CD4-positive, alpha-beta T cell treated with Interleukin-15 for 4 hours (primary cell): Measurements from ENCODE around the gene SGPL1.
"Not testable (repeated sequence)": the region's sequence is repeated elsewhere in the genome, so short reads cannot be mapped to it uniquely, and the experiment has no call there.

Source experiments
- DNase-seq: peaks from one replicate; pipeline ENCODE4 v3.0.0-alpha.2; 2020; ENCODE audit warnings: low spot score

Gene SGPL1

DNA sequence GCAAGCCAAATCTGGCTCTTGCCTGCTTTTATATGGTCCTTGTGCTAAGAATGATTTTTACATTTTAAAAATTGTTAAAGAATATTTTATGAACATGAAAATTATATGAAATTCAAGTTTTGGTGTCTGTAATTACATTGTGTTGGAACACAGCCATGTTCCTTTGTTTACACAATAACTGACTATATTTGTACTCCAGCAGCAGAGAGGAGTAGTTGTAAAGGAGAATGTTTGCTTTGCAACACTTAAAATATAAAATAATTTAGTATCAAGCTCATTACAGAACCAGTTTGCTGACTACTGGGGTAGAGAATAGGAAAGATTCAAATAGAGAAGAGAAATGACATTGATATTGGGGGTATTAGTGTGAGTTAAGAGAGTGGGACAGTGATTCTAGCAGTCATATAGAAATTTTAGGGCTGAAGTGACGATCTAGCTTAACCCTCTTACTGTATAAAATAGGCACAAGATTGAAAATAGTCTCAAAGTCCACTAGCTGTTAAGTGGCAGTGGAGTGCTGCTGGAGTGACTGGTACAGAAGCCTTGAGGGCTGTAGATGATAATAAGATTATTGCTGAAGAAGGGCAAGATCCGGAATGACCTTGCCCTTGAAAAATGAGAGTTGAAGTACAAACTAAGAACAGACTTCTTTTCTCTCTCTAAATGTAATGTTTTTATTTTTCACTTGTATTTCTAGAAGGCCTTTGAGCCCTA, 28.2 kb downstream of the SGPL1 start:
- DNase-seq, result no peak

DNA sequence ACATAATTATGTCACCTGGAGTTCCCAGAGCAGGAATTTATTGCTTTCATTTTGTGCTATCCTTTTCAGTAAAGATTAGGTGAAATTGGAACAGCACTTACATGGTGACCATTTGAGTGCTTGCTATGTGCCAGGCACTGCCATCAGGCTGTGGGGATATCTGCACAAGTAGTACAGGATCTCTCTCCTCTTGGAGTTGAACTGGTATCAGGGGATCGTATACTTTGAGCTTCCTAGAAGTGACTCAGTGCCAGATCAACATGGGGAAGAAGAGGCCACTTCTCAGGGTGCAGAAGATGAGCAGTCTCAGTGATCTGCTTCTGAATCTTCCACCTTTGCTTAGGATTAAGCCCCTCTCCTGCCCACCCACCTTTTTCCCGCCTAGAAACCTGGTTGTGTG, 29.5 kb downstream of the SGPL1 start:
- no peak for DNase-seq

DNA sequence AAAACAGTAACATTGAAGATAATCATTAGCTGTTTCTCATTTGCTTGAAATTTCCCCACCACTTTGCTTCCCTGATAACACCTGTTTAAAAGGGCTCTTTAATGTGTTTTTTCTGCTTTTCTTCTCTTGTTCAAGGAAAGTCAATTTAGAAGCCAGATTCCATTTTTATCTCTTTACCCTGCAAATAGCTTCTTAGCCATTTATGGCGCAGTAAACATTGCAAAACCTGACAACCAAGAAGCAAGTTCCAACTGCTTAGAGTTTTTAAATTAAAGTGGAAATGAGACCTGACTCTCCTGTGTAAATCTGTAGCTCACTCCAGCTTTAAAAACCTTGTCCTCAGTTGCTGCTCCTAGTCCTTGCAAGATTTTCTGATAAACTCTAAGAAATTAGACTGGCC, 30.1 kb downstream of the SGPL1 start:
- DNase-seq, result no peak

DNA sequence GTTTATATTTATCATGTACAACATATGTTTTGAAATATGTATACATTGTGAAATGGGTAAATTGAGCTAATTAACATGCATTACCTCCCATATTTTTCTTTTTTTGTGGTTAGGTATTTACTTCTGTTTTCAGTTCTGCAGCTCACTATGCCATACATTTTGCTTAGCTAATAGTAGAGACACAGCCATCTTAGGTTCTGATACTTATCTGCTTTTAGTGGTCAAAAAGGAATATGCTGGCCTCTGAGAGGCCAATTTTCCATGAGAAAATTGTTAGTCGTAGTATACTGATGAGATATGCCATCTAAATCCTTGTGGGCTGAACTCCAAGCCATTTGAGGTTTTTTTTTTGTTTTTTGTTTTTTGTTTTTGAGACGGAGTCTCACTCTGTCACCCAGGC, 31.0 kb downstream of the SGPL1 start:
- no peak for DNase-seq

DNA sequence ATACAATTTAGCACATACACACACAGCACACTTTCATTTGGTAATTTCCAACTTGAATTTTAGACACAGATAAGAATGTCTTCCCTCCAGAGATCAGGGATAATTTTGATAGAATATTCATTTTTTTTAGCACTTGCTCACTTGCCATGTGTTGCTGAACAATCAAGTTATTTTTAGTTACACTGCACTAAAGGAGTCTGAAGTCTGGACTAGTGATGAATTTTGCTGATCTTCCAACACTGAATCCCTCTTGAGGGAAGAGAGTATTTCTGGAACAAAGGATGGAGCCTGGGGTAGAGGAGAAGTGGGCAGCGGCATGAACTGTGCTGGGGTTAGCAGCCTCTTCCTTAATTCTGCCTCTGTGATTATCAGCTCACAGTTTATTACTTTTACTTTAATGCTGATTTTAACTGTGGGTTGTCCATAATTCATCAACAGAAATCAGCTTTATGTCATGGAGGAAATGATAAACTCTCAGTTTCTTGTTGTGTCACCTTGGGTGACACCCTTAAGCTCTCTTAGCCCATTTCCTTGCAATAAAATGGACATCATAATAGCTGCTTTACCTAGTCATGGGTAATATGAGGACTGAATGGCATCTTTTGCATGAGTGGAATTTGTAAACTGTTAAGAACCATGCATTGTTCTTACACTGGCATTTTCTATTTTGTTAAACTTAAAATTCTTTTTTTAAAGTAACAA, 32.1 kb downstream of the SGPL1 start:
- DNase-seq, result no peak

DNA sequence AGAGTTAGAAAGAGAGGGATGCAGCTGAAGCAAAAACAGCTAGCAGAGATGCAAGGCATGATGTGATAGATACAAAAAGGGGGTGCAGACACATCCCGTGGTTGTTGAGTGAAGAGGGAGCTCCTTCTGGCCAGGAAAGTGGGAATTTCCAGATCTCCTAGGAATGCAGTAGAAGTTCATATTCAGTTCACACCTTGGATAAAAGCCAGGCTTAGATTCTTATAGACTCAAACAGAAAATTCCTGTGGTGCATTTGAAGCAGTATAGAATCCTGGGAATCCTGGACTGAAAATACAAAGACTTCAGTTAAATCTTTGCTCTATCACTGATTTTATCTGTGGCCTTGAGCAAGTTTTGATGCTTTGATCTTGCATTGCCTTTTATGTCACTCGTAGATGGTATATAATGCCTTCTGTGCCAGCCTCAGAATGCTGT, 33.9 kb downstream of the SGPL1 start:
- no peak for DNase-seq

DNA sequence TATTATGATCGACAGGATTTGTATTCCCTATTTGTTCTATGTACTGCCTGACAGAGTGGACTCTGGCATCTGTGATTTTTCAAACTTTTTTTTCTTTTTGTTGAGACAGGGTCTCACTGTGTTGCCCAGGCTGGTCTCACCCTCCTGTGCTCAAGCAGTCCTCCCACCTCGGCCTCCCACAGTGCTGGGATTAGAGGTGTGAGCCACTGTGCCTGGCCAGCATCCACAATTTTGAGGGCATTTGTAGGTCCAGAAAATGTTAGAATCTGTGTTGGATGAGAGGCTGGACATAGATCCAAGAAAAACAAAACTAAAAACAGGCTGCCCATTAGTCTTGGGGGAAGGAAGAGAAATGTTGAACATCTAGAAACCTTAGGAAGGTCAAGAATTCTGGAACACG, 34.3 kb downstream of the SGPL1 start:
- no peak for DNase-seq

DNA sequence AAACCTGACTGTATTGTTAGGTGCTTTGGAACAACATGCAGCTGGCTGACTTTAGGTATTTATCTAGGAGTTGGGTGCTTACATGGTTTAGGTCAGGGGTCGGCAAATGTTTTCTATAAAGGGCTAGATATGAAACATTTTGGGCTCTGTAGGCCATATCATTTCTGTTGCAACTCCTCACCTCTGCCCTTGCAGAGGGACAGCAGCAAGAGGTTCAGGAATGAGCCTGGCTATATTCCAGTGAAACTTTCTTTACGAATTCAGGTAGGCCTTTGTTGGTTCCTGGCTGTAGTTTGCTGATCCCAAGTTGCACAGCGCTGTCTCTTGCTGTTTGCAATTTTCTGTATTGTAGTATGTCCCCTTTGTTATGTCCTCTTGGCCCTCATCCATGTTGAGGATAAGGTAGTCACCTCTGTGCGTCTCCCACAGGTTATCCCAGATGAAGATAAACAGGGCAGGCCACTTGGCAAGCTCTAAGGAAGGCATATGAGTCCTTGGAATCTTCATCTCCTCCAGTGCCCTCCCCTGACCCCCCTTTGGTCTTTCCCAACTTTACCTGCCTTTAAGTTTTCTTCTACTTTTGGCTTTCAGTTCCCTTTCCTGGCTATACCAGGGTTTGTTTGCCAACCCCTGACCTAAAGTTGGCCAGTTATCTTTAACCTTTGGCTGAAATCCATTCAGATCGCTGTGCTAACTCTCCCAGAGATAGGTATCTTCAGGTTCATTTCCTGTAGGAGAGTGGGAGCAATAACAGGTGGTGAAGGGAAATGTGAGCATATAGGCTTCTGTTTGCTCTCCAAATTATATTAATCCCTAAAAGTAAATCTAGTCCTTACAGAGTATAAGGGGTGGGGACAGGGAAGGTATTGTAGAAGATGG, 36.1 kb downstream of the SGPL1 start:
- no peak for DNase-seq

DNA sequence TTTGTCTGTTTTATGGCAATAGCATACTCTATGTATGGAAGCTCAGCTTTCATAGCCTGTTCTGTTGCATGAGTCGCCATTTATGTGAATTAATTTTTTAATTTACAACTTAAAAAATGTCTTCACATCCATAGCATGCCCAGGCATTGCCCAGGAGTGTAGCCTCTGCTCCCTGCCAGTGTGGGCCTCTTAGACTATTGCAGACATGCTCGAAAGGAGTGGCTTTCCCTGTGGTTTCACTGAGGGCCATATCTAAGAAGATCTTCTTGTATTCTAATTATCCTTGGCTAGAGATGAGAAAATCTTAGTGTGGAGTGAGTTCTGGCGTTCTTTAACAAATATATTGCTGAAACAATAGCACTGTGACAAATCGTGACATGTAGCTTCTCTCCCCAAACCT, 37.3 kb downstream of the SGPL1 start:
- DNase-seq, result no peak

DNA sequence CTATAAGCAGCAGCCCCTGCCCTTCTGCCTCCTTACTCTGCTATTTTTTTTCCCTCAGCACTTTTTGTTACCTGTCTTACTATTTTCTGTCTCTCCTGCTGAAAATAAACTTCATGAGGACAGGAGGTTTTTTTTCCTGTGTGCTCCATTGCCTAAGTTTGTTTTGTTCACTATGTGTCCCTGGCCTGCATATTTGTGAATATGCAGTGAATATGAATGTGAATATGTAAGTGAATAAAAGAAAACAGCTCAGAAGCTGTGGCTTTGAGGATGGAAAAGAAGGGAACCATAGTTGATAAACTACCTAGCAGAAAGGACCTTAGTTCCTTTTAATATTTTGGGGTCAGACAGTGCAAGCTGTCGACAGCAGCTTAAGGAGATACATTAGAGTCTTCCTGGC, 37.7 kb downstream of the SGPL1 start:
- DNase-seq, result no peak

DNA sequence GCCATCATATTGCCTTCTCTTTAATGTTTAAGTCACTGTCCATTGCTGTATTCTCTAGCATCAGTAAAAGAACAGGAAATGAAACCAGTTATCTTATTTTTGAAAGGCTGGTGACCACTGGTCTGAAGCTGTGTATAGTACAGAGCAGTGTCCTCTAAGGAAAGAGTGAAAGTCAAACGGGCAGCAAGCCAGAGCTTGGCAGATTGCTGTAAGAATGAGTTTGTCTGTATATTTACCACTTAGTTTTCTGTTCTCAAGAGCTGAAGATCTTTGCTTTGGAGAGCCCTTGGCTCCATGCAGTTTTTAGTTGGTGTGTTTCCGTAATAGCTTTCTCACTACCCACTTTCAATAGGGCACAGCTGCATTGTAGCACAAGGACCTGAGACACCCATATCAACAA, 40.7 kb downstream of the SGPL1 start:
- no peak for DNase-seq

DNA sequence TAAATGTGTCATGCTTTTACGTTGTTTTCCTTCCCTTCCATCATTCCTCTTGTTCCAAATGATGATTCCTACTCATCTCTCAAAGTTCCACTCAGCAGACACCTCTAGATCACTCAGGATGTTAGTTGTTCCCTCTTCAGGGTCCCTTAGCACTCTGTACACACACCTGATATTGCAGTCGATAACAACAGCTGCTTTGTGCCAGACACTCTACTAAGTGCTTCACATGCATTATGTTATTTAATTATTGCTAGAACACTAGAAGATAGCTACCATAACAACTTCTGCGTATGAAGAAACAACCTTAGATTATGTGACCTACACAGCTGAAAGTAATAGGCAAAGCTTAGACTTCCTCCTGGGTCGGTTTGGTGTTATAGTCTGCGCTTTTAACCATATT, 43.0 kb downstream of the SGPL1 start:
- DNase-seq, result no peak

DNA sequence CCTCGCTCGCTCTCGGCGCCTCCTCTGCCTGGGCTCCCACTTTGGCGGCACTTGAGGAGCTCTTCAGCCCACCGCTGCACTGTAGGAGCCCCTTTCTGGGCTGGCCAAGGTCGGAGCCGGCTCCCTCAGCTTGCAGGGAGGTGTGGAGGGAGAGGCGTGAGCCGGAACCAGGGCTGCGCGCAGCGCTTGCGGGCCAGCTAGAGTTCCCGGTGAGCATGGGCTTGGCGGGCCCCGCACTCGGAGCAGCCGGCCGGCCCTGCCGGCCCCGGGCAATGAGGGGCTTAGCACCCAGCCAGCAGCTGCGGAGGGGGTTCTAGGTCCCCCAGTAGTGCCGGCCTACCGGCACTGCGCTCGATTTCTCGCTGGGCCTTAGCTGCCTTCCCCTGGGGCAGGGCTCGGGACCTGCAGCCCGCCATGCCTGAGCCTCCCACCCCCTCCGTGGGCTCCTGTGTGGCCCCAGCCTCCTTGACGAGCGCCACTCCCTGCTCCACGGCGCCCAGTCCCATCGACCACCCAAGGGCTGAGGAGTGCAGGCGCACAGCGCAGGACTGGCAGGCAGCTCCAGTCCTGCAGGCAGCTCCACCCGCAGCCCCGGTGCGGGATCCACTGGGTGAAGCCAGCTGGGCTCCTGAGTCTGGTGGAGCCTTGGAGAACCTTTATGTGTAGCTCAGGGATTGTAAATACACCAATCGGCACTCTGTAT, 45.9 kb downstream of the SGPL1 start:
- DNase-seq, result not testable (repeated sequence)

DNA sequence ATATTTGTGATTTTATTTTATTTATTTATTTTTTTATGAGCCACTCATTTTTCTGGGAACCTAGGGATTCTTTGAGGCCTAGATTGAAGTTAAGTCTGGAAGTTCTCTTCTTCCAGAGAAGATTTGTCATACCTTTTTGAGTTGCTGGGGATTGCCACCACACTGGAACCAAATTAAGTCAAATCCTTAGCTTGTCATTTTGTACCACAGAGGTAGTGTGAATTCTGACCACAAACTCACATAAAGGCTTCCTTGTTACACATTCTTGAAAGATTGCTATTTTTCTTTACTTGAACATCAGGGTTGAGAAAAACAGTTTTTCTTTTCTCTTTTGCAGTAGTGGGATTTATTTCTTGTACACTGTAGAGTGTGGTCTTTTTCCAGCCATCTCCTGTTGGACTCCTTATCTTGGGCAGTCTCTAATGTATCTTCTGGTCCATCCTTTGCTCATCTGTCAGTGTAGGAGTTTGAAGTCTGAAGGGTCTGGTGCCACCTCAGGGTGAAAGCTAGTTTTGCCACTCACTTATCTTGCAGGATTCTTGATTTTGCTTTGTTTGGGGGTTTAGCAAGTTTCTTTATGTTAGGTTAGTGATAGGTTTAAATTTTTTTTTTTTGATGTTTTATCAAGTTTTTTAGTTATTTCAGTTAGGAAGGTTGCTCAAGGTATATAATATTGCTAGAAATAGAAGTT, 47.9 kb downstream of the SGPL1 start:
- DNase-seq, result no peak

DNA sequence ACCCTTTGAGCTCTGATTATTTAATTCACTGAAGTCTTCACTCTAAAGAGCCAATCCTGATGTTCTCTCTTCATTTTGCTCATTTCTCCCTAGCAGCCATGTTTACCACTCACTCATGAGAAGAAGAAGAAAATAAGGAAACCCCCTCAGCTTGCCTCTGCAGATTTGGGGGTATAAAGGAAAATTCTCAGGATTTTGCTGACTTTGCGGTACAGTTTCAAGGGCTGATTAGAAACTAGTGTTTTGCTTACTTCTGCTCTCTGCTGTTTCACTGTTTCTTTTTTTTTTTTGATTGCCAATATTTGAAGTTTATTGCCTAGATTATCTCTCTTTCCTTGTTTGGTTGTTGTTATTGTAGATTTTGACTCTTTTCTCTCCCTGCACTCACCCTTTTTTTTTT, 49.2 kb downstream of the SGPL1 start:
- DNase-seq, result no peak

DNA sequence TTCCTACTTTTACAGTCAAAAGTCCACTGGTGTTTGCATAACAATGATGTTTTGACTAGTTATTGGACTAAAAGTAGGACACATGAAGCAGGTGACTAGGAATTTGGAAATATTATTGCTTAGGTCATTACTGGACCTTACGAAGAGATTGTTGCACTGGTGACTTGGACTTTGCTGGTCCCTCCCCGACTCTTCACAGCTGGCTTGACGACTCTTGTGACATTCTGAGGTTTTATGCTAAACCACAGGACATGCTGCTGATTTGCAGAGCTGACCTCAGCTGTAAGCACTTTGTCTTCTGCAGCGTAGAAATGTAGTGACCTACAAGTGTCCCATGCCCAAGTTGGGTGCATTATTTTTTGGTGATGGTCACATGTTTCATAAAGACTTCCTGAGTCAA, 50.7 kb downstream of the SGPL1 start:
- DNase-seq, result no peak

DNA sequence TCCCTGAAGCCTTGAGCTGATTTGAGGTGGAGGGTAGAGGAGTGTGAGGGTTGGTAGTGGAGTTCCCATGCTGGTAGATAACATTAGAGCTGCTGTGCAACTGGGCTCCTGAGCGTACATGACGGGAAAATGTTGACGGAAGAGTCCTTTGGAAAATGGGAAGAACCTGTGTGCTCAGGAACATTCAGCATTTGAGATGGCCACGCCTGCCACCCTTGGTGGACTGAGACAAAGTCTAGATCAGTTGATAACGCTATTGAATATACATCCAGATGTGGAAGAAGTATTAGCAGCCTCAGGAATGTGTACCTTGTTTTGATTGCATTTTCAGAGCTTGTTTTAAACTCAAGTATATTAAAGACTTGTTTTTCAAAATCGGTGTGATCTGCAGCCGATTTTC, 56.5 kb downstream of the SGPL1 start:
- DNase-seq, result no peak

DNA sequence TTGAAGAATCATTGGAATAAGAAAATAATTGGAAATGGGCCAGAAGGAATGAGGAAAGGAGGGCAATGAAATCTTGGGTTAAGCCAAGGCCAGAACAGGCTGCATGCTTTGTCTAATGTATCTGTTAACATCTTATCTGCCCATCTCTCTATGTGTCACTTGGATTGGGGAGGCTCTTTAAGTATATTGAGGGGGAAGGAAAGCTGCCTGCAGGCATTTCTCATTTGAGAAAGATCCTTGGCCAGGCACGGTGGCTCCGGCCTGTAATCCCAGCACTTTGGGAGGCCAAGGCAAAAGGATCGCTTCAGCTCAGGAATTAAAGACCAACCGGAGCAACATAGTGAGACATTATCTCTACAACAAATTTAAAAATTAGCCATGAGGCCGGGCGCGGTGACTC, 58.3 kb downstream of the SGPL1 start:
- no peak for DNase-seq

DNA sequence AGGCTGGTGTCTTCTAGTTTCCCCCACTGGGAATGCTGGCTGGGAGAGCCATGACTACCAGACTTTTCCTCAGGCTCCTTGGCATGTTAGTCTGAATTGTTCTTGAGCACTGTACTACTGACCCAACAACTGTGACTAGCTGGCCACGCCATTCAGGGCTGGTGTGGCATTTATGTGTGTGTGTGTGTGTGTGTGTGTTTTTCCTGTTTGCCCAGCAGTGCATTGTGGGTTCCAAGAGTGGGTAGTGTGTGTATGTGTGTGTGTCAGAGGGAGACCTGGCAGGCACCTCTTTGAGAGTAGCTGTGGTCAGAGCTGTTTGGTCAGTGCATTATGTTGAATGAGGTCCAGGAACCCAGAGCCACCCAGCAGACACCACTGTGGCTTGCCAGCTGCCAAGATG, 63.5 kb downstream of the SGPL1 start:
- no peak for DNase-seq

DNA sequence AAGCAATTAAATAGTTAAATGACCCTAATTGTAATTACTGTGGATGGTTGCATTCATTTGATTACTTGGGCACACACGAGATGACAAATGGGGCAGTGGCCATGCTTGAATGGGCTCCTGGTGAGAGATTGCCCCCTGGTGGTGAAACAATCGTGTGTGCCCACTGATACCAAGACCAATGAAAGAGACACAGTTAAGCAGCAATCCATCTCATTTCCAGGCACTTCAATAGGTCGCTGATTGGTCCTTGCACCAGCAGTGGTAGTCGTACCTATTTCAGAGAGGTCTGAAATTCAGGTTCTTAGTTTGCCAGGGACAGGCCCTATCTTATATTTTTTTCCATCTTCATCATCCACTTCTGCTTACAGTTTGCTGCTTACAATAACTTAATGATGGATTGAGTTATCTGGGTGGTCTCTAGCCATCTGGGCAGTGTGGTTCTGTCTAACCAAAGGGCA, 64.4 kb downstream of the SGPL1 start:
- peak; percentile 83 for DNase-seq

DNA sequence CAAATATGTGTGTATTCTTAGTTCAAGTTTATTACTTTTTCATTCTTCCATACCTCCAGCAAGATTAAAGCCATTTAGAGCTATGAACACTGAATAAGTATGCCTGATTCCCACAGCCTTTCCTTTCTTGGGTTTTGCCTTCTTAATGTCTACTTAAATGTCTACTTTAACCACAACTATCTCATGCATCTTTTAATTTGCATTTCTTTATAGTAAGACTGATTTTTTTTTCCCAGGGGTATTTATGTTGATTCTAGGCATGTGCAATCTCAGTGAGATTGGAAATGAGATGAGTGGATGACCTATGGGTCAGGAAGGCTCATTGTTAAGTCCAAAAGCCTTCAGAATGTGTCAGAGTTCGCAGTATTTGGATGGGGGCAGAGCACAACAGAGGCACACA, 69.0 kb downstream of the SGPL1 start:
- no peak for DNase-seq

DNA sequence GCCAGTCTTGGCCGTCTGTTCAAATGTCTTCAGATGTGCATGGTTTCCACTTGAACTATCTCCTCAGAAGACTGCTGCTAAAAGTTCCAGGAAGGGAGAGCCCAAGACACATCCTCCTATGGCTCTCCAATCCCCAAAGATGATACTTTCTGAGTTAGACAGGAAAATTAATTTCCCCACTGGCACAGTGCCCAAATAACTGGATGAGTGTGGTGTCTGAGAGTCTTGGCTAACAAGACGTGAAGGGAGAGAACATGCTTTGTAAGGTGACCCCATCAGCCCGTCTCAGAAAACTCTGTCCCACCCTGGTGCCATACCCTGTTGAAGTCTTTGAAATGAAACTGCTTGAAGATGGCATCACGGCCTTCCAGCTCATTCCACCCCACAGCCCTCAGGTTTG, 69.7 kb downstream of the SGPL1 start:
- no peak for DNase-seq
